NK-92 (cell line): ENCODE data around the gene FAM107A.

ENCODE experiments used
- DNase-seq: peaks from one replicate; lab custom pipeline; 2025; ENCODE audit not compliant: unreplicated experiment; lab: John Stamatoyannopoulos, UW

Gene FAM107A

DNA sequence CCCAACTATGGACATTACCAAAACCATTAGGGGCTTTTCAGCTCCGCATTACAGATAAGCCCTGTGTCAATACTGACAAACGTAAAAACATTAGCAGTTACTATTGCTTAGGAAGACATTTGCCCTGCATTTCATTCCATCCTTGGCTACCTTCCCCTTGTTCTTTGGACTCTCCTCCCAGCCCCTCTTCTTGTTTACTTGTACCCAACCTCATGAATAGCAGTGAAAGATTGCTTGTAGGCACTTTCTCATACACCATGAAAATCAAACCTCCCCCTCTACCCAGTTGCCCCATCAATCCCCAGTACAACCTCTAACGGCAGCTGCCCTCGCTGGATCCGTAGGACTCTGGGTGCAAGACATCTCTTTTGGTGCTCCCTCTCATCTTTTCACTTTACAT, 16.9 kb upstream of the FAM107A start:
- DNase-seq: no peak

DNA sequence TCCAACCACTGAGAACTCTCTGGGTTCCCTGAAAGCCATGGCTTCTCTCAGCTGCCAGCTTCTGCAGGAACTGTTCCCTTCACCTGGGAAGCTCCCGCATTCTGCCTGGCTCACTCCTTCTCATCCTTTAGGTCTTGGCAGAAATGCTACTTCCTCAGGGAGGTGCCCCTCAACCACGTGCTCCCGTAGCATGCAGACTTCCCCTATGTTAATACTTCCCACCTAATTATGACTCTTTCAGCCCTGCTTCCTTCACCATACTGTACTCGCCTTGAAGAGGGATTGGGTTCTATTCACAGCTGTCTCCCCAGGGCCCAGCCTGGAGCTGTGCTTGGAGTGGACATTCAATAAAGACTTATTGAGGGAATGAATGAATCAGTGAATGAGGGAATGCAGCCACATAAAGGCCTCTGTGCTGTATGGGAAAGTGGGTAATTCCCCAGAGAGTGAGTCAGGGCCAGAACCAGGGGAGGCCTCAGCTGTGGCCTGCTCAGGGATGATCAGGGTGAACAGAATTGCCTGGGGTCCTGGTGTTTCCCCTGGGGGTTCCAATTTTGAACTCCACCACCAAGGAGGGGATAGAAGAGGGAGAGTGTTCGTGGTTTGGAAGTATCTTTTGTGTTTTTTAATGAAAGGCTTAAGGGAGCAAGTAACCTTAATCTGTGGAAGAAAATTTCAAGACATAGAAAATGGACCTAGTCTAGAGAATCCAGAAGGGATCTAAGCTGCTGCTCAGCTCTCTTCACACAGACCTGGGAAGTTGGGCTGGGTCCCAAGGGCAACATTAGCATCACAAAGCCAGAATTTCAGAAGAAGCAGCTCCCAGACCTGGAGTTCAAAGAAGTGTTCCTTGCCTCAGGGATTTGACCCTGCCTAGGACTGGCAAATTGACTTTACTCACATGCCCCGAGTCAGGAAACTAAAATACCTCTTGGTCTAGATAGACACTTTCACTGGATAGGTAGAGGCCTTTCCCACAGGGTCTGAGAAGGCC, 14.6 kb upstream of the FAM107A start:
- no peak for DNase-seq

- no peak for DNase-seq
Measured at GRCh38 chr3:58588030-58588614, 10.9 kb upstream of the FAM107A start.

- DNase-seq: no peak
Measured at GRCh38 chr3:58586776-58587192, 9.6 kb upstream of the FAM107A start.

GRCh38 chr3:58585994-58586393, 8.8 kb upstream of the FAM107A start:
- DNase-seq: no peak

DNA sequence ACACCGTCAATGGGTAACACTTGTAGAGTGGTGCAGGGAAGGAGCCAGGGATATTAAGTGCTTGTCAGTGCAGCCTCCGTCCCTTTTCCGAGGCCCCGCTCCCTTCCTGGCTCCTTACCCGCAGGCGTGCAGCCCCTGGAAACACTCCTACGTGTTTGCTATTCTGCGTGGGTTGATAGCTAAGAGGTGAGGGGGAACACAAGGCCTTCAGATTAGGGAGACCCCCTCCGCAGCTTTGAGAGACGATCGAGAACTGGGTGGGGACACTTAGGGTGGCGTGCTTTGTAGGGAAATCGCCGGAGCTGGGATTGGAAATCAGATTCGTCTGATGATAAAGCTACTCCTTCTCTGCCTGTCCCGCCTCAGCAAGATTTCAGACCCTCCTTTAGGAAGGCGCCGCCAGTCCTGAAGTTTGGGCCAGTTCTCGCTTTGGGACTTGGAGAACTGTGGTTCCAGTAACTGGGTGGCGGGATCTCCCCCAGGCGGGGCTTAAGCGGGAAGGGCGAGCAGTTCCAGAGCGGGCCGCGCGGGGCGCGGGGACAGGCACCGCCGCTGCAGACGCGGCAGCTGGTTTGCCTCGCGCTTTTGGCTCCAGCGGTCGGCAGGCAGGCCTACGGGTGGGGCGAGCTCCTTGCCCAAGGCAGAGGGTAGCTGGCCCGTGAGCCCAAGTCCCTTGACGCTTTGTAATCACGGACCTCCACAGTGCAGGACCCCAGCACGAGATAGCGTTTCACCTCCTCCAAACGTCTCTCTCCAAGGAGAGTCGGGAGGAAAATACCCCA, 8.0 kb upstream of the FAM107A start:
- no peak for DNase-seq

DNA sequence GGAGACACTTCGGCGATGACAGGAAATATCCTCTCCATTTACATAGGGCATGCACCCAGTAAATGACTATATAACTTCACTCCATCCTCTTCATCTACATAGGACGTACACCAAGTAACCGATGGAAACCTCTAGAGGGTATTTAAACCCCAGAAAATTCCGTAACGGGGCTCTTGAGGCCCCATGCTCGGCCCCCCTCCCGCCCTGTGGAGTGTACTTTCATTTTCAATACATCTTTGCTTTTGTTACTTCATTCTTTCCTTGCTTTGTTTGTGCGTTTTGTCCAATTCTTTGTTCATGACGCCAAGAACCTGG, 7.5 kb upstream of the FAM107A start:
- DNase-seq: no peak

- DNase-seq: no peak
Measured at GRCh38 chr3:58581328-58582091, 4.3 kb upstream of the FAM107A start.

- DNase-seq: no peak
Measured at GRCh38 chr3:58580826-58581327, 3.7 kb upstream of the FAM107A start.

GRCh38 chr3:58578873-58579272, 1.7 kb upstream of the FAM107A start:
- DNase-seq: no peak

DNA sequence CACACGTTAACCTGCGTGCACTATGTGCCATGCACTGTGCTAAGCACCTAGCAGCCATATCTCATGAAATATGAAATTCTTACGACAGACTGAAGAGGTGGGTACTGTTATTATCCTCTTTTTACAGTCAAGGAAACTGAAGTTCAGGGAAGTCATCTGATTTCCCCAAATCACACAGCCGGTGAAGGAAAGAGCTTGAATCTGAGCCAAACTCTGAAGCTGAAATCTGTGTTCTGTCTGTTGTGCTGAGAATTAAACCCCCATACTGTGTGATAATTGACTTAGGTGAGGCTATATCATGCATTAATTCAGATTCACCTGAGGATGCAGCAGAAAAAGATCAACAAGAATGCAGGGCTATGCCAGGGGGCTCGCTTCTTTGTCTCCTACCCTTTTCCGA, 475 bp downstream of the FAM107A start:
- DNase-seq: no peak

- DNase-seq: no peak
Measured at GRCh38 chr3:58575971-58576652, 1.1 kb downstream of the FAM107A start.

- DNase-seq: no peak
Measured at GRCh38 chr3:58574682-58575081, 2.5 kb downstream of the FAM107A start.

DNA sequence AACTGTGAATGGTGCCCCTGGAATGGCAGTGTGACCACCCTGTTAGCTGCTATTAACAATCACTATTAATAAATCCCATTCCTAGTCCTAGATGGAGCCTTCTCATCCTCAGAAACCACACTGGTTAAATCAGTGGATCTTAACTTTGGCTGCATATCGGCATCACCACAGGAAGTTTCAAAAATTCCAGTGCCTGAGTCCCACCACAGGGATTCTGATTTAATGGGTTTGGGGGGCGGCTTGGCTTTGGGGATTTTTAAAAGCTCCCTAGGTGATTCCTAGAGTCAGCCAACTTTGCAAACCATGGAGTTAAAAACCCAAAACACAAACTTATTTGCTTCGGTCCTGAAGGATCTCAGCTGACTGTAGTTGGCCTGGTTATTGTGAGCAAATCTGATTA, 3.1 kb downstream of the FAM107A start:
- DNase-seq: no peak

GRCh38 chr3:58573640-58574039, 3.6 kb downstream of the FAM107A start:
- DNase-seq: no peak

GRCh38 chr3:58572634-58573230, 4.5 kb downstream of the FAM107A start:
- DNase-seq: no peak

- DNase-seq: no peak
Measured at GRCh38 chr3:58572013-58572633, 5.1 kb downstream of the FAM107A start.

DNA sequence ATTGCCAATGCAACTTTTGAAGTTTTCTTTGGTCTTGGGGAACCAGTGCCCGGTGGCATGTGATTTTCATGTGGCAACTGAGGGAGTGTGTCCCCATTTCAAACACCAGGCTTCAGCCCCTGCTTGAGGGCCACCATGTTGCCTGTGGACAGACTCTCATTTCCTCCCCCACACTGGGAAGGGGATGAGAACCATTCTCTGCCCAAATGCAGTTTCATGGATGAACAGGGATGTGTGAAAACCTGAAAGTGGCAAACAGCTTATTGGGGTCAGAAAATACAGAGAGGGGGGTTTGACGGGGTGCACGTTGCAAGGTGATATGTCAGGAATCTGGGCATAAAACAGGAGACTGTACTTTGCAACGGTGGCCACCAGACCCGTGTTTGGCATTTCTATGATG, 6.3 kb downstream of the FAM107A start:
- DNase-seq: no peak

- no peak for DNase-seq
Measured at GRCh38 chr3:58569287-58570001, 7.7 kb downstream of the FAM107A start.
